ENCODE measurements around the gene WDR44.
A peak's percentile ranks its signal among the peaks of the same experiment; 100 is the strongest.

The WDR44 gene

DNA sequence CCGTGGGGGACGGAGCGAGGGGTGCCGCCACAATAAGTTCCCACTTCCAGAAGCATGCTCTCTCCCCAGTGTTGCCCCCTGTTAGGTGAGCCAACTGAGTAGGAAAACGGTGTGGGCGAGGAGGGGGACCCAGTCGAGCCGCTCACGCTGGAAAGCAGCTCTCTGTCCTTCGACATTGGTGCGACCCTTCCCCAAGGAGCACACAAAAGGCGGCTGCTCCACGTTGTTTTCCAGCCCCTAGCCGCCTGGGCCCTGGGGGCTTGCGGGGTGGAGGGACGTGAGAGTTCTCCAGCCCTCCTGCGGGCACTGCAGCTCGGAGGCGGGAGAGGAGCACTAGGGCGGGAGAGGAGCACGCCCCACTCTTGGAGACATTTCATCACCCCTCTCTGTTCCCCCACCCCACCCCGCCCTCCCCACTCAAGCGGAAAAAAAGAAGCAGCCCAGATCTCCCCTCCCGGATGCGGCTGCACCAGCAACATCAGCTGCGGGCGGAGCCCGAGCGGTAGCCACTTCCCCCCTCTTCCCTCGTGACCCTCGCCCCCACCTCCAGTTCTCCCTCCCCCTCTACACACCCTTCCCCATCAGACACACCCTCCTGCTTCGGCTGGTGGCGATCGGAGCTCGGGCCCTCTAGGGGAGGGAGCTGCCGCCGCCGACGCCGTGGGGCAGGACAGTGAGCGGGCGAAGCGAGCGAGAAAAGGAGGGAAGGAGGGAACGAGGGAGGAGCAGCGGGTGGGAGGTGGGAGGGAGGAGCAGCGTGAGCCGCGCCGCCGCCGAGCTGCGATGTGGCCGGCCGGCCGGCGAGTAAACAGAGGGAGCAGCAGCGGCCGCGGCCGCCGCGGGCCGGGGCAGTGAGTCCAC is 149.4 kb downstream of the WDR44 start, which contains the start of gene DOCK11:
Gene DOCK11 (plus strand): TSS at position 755 of the 861 bp plus-strand sequence. CDS start 157 bp downstream, outside the sequence.
- H3K4me3 ChIP-seq (ENCODE audit: insufficient read depth, low read depth, low read length, poor library complexity, severe bottlenecking) = peak within 1 kb of the TSS; percentile 65
- H3K9me3 ChIP-seq (ENCODE audit: control insufficient read depth, low read length) = no peaks in the 10 kb centered on the region
- peak within 1 kb of the TSS; percentile 89 for H3K27ac ChIP-seq (ENCODE audit: insufficient read depth, low read length, poor library complexity, severe bottlenecking)
- H3K36me3 ChIP-seq (ENCODE audit: control insufficient read depth, insufficient read depth, low read length) = no peaks in the 10 kb centered on the region
- peaks cover 16% of the 10 kb centered on the region for H3K4me1 ChIP-seq (ENCODE audit: control insufficient read depth, insufficient read depth, low read length, poor library complexity, severe bottlenecking)
- H3K27me3 ChIP-seq (replicated peaks; ENCODE audit: control insufficient read depth, insufficient read depth, low read length, poor library complexity, severe bottlenecking) = no peaks in the 10 kb centered on the region
- DNase-seq = peak; percentile 72 to 75 (median 74)

DNA sequence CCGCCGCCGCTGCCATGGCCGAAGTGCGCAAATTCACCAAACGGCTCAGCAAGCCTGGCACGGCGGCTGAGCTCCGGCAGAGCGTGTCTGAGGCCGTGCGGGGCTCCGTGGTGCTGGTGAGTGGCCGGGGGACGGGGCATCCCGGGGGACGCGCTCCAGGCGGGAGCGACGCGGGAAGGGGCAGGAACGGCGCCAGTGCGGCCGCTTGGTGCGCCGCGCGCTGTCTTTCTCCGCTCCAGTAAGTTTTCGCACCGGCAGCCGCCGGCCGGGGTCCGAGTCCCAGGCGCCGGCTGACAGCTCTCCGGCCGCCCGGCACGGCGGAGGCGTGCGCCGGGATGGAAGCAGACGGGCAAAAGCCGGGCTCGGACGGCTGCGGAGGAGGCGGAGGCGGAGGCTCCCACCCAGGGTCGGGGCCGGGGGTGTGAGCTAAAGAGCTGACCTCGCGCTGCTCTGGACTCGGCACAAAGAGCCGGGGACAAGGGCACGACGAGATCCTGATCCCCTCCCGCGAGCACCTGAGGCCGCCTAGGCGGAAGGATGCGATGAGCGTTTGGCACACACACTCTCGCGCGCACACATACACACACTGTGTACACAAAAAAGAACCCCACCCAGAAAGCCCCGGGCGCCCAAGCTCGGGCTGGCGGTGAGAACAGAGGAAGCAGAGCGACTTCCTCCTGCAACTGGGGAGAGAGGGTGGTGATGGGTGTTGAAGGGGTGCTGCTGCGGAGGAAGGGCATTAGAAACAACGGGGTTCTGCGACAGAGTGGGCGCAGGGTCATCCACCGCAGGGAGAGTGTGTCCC is 150.3 kb downstream of the WDR44 start:
- Histone ChIP-seq H3K27ac (ENCODE audit: insufficient read depth, low read length, poor library complexity, severe bottlenecking) (peak overlapping the region; percentile 89), H3K4me1 (ENCODE audit: control insufficient read depth, insufficient read depth, low read length, poor library complexity, severe bottlenecking) (peaks cover 16% of the 10 kb centered on the region), H3K36me3 (ENCODE audit: control insufficient read depth, insufficient read depth, low read length) (no peaks in the 10 kb centered on the region), H3K27me3 (replicated peaks; ENCODE audit: control insufficient read depth, insufficient read depth, low read length, poor library complexity, severe bottlenecking) (no peaks in the 10 kb centered on the region), H3K9me3 (ENCODE audit: control insufficient read depth, low read length) (no peaks in the 10 kb centered on the region), H3K4me3 (ENCODE audit: insufficient read depth, low read depth, low read length, poor library complexity, severe bottlenecking) (peak overlapping the region; percentile 65)
- peak; percentile 62 to 70 (median 63) for DNase-seq

DNA sequence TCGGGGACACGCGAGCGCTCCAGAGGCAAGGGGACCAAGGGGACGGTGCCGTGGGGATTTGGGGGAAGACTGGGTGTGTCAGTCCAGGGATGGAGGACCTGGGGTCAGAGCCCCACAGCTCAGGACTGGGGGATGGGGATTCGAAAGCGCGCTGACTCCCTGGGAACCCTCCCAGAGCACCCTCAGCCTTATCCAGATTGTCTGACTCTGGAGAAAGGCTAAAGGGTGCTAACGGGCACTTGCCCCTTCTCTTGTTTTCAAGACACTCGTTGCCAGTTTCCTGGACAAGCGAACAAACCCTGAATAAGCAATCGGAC is 150.8 kb downstream of the WDR44 start:
- no peaks in the 10 kb centered on the region for H3K9me3 ChIP-seq (ENCODE audit: control insufficient read depth, low read length)
- H3K36me3 ChIP-seq (ENCODE audit: control insufficient read depth, insufficient read depth, low read length) = no peaks in the 10 kb centered on the region
- peak overlapping the region; percentile 65 for H3K4me3 ChIP-seq (ENCODE audit: insufficient read depth, low read depth, low read length, poor library complexity, severe bottlenecking)
- H3K4me1 ChIP-seq (ENCODE audit: control insufficient read depth, insufficient read depth, low read length, poor library complexity, severe bottlenecking) = peaks cover 16% of the 10 kb centered on the region
- no peak for DNase-seq
- no peaks in the 10 kb centered on the region for H3K27me3 ChIP-seq (replicated peaks; ENCODE audit: control insufficient read depth, insufficient read depth, low read length, poor library complexity, severe bottlenecking)
- H3K27ac ChIP-seq (ENCODE audit: insufficient read depth, low read length, poor library complexity, severe bottlenecking) = peak overlapping the region; percentile 89

DNA sequence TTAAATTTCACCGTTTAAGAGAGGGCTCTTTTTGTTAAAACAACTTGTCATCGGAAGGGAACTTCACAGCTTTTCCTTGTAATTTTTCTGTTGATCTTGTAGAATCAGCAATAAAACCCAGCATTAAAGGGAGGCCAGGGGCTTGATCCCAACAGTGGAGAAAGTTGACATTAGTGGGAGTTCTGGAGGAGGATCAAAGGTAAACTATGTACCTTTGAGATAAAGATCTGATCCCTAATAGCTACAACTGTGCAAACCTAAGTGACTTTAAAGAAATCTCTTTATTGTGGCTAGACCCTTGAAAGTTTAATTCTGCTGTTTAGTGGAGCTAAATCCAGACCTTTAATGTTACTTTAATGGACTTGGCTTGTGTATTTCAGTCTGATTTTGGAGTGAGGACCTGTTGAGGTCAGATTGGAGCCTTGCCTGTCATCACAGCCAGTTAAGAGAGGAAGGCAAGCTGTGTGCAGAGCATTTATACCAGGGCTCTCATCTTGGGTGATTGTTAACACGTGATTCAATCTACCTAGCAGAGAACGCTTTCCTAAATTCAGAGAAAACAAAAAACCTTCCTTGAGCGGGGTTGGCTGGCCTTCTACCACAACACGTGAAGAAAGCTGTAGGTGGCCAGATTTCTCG is 151.4 kb downstream of the WDR44 start:
- peak in 1 of 3 donors; percentile 5 for DNase-seq
- Histone ChIP-seq H3K4me3 (ENCODE audit: insufficient read depth, low read depth, low read length, poor library complexity, severe bottlenecking) (peak overlapping the region; percentile 65), H3K27me3 (replicated peaks; ENCODE audit: control insufficient read depth, insufficient read depth, low read length, poor library complexity, severe bottlenecking) (no peaks in the 10 kb centered on the region), H3K9me3 (ENCODE audit: control insufficient read depth, low read length) (no peaks in the 10 kb centered on the region), H3K4me1 (ENCODE audit: control insufficient read depth, insufficient read depth, low read length, poor library complexity, severe bottlenecking) (peaks cover 21% of the 10 kb centered on the region), H3K27ac (ENCODE audit: insufficient read depth, low read length, poor library complexity, severe bottlenecking) (peak overlapping the region; percentile 89), H3K36me3 (ENCODE audit: control insufficient read depth, insufficient read depth, low read length) (no peaks in the 10 kb centered on the region)

DNA sequence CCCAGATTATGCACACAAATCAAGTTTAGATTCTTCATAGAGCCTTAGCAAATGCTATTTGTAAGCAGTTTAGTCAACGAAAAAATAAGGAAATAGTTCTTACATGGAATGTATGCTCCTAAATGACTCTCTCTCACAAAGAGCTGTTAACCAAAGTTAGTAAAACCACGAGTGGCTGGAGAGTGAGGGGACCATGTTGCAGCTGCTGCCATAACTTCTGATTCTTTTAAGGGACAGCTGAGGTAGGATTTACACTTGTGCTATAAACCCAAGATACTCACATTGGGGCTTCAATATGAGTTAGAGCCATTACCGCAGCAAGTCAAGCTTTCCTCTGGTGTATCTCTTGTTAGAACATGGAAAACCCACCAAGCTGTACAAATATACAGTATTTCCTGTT is 152.4 kb downstream of the WDR44 start:
- Histone ChIP-seq H3K27me3 (replicated peaks; ENCODE audit: control insufficient read depth, insufficient read depth, low read length, poor library complexity, severe bottlenecking) (no peaks in the 10 kb centered on the region), H3K27ac (ENCODE audit: insufficient read depth, low read length, poor library complexity, severe bottlenecking) (peak overlapping the region; percentile 89), H3K4me3 (ENCODE audit: insufficient read depth, low read depth, low read length, poor library complexity, severe bottlenecking) (peak overlapping the region; percentile 65), H3K9me3 (ENCODE audit: control insufficient read depth, low read length) (no peaks in the 10 kb centered on the region), H3K36me3 (ENCODE audit: control insufficient read depth, insufficient read depth, low read length) (no peaks in the 10 kb centered on the region), H3K4me1 (ENCODE audit: control insufficient read depth, insufficient read depth, low read length, poor library complexity, severe bottlenecking) (peaks cover 31% of the 10 kb centered on the region)
- DNase-seq = no peak

DNA sequence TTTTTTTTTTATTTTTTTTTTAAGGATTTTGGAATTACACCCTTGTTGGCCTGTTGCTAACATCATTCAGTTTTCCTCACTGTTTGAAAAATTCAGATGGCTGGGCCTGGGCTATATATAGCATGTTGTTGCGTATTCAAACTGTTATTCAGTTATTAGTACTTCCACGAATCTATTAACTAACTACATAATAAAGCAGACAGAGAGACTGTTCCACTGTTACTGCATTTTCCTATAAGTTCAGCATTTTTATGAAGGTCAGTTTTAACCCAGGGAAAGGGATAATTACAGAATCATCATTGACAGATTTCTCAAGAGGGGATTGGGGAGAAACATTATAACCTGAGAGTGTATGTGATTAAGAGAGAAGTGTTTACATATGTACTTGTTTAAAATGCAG is 152.8 kb downstream of the WDR44 start:
- DNase-seq = no peak
- Histone ChIP-seq H3K27ac (ENCODE audit: insufficient read depth, low read length, poor library complexity, severe bottlenecking) (peak overlapping the region; percentile 89), H3K9me3 (ENCODE audit: control insufficient read depth, low read length) (no peaks in the 10 kb centered on the region), H3K27me3 (replicated peaks; ENCODE audit: control insufficient read depth, insufficient read depth, low read length, poor library complexity, severe bottlenecking) (no peaks in the 10 kb centered on the region), H3K36me3 (ENCODE audit: control insufficient read depth, insufficient read depth, low read length) (no peaks in the 10 kb centered on the region), H3K4me1 (ENCODE audit: control insufficient read depth, insufficient read depth, low read length, poor library complexity, severe bottlenecking) (peaks cover 35% of the 10 kb centered on the region), H3K4me3 (ENCODE audit: insufficient read depth, low read depth, low read length, poor library complexity, severe bottlenecking) (no peak overlapping the region)

DNA sequence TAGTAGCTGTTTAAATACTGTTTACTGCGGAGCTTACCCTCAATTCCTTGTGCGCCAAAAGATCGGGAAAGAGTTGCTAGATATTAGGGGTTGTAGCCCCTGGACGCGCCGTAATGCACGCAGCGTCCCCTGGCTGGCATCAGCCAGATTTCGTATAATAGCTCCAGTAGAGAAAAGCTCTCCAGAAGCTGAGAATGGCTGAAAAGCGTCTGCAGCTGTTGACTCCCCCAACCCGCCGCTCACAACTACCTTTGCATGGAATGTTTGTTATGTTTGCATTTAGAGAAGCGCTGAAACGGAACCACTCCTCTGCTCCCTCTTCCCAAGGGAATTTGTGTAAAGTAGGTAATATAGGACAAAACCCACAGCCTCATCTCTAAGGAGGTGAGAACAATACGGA is 153.4 kb downstream of the WDR44 start:
- Histone ChIP-seq H3K9me3 (ENCODE audit: control insufficient read depth, low read length) (no peaks in the 10 kb centered on the region), H3K27ac (ENCODE audit: insufficient read depth, low read length, poor library complexity, severe bottlenecking) (no peak overlapping the region), H3K4me3 (ENCODE audit: insufficient read depth, low read depth, low read length, poor library complexity, severe bottlenecking) (no peak overlapping the region), H3K4me1 (ENCODE audit: control insufficient read depth, insufficient read depth, low read length, poor library complexity, severe bottlenecking) (peaks cover 40% of the 10 kb centered on the region), H3K36me3 (ENCODE audit: control insufficient read depth, insufficient read depth, low read length) (no peaks in the 10 kb centered on the region), H3K27me3 (replicated peaks; ENCODE audit: control insufficient read depth, insufficient read depth, low read length, poor library complexity, severe bottlenecking) (no peaks in the 10 kb centered on the region)
- DNase-seq = no peak

Data from effector memory CD4-positive, alpha-beta T cell (primary cell).